ENCODE results near the gene CAPN8.

Gene CAPN8

DNA sequence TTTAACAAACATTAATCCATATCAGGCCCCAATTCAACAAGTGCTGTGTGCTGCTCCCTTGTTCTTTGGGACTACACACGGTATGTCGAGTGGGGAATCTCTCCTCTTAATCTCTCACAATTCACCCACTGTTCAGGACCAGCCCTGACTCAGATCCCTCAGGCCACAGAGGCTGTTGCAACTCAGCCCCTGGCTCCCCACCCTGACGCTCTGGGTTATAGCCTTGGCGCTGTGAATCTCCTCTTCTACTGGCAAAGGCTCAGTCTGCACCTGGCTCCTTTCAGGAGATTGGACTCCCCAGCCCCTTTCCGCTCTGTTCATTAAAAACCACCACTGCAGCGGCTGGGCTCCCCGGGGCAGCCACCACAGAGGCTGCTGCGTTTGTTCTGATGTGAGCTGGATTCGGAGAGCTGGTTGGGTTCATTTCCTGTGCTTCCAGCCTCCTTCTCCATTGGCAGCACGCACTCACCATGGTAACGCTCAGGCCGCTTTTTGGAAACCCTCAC lies 13.0 kb downstream of the CAPN8 start:
- DNase-seq (ENCODE audit: extremely low read depth, low read depth) = no peak
- TF ChIP-seq, protein P1, sequence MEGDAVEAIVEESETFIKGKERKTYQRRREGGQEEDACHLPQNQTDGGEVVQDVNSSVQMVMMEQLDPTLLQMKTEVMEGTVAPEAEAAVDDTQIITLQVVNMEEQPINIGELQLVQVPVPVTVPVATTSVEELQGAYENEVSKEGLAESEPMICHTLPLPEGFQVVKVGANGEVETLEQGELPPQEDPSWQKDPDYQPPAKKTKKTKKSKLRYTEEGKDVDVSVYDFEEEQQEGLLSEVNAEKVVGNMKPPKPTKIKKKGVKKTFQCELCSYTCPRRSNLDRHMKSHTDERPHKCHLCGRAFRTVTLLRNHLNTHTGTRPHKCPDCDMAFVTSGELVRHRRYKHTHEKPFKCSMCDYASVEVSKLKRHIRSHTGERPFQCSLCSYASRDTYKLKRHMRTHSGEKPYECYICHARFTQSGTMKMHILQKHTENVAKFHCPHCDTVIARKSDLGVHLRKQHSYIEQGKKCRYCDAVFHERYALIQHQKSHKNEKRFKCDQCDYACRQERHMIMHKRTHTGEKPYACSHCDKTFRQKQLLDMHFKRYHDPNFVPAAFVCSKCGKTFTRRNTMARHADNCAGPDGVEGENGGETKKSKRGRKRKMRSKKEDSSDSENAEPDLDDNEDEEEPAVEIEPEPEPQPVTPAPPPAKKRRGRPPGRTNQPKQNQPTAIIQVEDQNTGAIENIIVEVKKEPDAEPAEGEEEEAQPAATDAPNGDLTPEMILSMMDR (IDR thresholded peaks at IDR 0.05; ENCODE audit: low read depth, low read length) = no peak

DNA sequence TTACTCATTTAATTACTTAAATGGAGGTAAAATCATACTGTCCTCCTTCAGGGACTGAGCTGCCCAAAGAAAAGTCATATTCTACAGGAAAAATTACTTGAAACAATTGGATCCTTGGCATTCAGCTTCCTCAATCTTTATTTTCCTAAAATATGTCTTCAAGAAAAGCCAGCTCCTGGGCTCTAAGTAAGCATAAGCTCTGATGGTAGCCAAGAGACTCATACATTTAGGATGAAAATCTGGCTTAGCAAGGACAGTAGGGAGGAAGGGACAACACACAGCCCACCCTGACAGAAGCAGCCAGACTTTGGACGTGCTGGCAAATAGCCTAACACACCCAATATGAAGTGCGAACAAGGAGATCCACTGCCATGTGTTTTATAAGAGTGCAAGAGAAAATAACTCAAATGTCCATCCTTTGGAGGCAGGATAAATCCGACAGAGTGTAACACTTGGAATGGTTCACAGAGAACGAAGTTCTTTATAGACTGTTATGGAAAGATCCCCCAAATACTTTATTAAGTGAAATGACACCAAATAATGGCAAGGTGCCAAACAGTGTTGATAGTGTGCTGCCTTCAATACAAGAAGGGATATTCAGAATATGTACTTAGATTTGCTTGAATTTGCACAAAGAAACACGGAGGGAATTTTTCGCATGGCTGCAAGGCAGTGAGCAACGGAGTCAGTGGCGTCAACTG lies 14.1 kb downstream of the CAPN8 start:
- TF ChIP-seq, protein P1 (IDR thresholded peaks at IDR 0.05; ENCODE audit: low read depth, low read length) = no peak
- no peak for DNase-seq (ENCODE audit: extremely low read depth, low read depth)

DNA sequence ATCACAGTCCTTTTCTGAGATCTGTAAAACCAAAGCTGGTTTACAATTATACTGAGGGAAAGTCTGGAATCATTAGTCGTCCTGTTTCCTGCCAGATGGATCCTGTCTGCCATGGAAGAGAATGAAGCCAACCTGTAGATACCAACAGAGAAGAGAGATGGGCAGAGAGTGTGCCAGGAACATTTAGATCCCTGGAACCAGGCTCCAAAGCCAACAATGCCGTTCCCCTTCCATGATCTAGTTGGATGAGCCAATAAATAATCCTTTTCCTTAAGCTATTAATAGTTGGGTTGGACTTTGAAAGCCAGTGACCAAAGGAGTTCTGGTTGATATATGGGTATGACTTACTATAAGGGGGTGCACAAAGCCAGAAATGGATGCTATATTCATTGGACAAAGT lies 15.0 kb downstream of the CAPN8 start:
- TF ChIP-seq, protein P1 (IDR thresholded peaks at IDR 0.05; ENCODE audit: low read depth, low read length) = no peak
- DNase-seq (ENCODE audit: extremely low read depth, low read depth) = no peak

DNA sequence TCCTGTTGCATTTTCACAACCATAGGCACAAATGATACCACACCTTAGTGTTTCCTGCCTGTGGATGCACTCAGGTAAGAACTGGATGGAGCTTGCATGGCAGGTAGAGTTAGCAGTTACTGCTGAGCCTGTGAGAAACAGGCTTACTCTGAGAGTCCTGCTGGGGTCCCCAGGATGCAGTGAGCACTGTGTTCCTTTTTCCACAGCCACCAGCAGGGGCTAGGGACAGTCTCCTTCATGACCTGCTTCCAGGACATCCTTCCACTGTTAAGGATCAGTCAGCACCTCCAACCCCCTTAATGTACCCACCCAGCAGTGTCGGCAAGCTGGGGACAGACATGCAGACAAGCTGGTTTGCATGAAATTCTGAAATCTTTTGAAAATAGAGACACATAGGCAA lies 16.3 kb downstream of the CAPN8 start:
- TF ChIP-seq, protein P1 (IDR thresholded peaks at IDR 0.05; ENCODE audit: low read depth, low read length) = no peak
- no peak for DNase-seq (ENCODE audit: extremely low read depth, low read depth)

DNA sequence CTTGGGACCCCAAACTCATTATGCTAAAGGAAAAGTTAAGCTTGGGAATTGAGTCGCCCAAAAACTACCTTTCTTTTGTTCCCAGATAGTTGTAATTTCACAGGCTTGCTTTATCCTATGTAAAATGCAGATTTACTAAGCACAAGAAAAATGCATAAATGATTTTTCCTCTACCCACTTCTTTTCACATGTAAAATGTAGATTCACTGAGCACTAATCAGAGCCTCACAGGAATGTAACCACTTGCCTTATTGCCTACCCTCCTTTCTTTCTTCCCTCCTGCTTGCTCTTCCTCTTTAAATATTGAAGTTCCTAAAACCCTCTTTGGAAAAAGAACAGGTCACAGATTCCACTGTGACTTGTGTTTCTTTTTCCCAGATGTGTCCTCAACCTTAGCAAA lies 18.3 kb downstream of the CAPN8 start:
- DNase-seq (ENCODE audit: extremely low read depth, low read depth) = no peak
- TF ChIP-seq, protein P1 (IDR thresholded peaks at IDR 0.05; ENCODE audit: low read depth, low read length) = no peak

DNA sequence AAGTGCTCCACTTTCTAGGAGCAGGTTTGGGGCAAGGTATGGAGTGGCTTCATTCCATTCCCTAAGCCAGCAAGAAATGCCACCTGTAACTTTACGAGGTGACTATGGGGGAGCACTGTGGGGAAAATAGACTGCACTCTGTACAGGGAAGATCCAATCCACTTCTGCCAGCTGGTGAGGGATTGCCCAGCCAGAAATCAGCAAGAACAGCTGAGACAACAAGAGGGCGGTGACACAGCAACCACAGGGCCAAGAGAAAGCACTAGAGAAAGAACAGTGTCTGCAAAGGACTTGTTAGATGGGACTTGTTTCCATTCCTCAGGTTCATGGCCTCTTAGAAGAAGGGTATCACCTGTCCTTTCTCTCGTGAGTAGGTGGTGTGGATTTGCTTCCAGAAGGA lies 19.6 kb downstream of the CAPN8 start:
- TF ChIP-seq, protein P1 (IDR thresholded peaks at IDR 0.05; ENCODE audit: low read depth, low read length) = no peak
- DNase-seq (ENCODE audit: extremely low read depth, low read depth) = no peak

DNA sequence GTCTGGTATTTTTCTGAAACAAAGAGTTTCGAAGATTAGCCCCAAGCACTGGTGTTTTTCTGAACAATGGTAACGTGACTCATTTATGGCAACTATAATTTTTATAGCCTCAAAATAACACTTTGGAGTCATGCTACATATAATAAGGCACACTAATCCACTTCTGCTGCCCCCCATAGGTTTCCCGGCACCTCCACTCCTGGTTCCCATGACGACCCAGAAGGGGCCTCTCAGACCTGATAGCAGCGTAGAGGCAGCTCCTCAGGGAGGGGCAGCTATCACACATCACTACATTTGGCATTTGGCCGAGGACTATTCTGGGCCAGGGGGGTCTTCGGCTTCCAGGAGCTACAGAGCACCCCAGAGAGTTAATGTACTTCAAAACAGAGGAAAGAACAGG lies 23.3 kb downstream of the CAPN8 start:
- DNase-seq (ENCODE audit: extremely low read depth, low read depth) = no peak
- TF ChIP-seq, protein P1 (IDR thresholded peaks at IDR 0.05; ENCODE audit: low read depth, low read length) = no peak
